DMS 273 (cell line): Measurements from ENCODE around the gene ZNF831.
A peak's percentile ranks its signal among the peaks of the same experiment; 100 is the strongest.

Source experiments
- DNase-seq: peaks from one replicate; lab custom pipeline; 2025; ENCODE audit not compliant: unreplicated experiment; lab: John Stamatoyannopoulos, UW

ZNF831 gene

DNA sequence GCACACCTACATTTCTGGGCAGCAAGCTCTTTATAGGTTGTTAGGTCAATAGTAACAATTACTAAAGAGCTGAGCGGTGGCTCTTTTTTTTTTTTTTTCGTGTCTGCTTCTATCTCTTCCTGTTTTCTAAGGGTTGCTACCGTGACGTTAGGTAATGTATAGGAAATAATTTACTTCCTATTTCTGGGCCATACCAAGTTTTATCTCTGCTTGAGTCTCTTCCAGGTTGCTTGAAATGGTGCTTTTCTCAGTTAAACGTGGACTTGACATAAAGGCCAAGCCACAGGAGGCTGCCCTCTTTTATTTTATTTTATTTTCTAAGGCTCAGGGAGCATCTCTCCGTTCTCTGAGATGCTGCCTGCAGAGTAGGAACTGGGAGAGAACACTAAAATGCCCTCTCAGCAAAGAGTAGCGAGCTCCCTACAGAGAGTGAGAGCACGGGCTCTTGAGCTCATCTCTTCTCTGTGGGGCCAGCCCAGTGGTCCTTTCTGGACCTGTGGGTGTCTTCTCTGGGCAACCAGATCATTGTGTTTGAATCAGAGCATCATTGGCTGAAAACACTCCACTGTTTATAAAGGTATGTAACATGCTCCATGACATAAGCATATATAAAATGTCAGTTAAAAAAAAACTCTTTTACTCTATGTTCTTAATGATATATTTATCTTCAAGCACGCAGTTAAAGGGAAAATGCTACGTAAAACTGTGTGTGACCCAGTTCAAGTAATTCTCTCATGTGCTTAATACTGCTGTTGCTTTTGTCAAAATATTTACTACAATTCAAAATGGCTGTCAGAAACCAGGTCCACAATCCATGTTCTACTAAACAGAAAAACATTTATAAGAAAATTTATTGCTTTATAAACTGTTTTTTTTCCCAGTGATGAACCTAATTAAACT lies at the start of gene ZNF831:
ZNF831 (plus strand) TSS at position 191 of the 900 bp plus-strand sequence. CDS start 27,199 bp downstream, outside the sequence.
- DNase-seq = no peak

DNA sequence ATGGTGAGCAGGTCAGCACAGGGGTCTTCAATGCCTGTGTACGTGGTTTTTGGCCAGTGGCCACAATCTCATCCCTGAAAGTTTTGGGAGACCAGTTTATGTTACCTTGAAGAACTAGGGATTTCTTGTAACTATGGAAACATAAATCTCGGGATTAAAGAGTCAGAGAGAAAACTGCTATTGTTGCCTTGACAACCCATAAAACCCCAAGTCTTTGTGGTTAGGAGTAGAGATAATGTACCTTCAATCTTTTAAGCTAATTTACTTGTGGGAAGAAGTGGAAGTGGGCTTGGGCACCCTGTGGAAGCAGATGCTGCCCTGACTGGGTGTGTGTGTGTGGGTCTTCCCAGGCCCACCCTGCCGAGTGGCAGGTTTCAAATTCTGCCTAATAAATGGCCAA lies 46.1 kb upstream of the ZNF831 start:
- no peak for DNase-seq

DNA sequence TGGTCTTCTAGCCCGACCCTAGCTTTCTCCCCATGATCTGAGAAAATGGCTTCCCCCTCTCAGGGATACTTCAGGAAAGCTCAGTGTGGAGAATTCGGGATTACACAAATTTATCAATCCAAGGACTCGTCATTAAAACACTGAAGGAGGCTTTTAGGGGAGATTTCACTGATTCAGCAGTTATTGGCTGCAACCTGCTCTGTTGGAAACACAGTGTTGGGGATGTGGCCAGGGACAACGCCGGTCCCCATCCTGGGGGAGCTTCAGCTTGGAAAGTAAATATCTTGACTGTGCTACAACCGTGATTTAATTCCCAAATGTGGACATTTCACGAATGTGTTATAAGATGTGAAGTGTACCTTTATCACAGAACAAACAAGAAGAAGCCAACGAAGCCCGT lies 44.8 kb upstream of the ZNF831 start:
- no peak for DNase-seq

- no peak for DNase-seq
Observed at GRCh38 chr20:59120491-59120890, 43.1 kb upstream of the ZNF831 start.

GRCh38 chr20:59120919-59121318 lies 42.7 kb upstream of the ZNF831 start:
- DNase-seq = no peak

DNA sequence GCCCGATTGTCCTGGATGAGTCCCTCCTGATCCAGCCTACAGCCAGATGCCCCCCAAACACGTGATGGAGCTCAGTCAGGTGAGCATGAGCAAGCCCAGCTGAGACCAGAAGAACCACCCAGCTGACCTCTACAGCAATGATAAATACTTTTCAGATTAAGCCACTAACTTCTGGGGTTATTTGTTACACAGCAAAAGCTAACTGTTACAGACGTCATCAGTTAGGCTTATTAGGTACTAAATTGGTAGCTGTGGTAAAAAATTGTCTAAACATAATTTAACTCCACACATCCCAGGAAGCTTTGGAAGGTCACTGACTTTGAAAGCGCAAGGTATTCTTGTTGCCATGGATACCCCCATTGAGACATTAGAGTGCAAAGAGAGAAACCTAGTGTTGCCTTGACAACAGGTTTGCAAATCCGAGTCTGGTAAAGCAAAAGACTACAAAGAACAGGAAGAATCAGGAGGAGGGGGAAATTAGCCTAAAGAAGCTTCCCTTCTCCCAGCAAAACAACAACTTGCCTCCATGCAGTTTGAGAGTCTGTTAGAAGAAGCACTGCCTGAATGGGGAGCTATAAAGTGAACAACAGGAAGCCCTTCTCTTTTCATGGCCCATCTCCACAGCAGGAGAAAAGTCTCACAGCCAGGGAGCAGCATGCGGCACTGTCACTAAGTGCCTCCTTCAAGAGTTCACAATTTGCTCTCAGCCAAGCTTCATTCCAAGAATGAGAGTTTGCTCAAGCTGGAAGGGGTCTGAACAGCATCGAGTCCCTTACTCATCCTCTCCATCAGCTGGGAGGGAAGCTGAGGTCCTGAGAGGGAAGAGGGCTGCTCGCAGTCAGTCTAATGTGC lies 41.7 kb upstream of the ZNF831 start:
- DNase-seq = peak; percentile 46

GRCh38 chr20:59122566-59122919 lies 41.1 kb upstream of the ZNF831 start:
- DNase-seq = no peak

DNA sequence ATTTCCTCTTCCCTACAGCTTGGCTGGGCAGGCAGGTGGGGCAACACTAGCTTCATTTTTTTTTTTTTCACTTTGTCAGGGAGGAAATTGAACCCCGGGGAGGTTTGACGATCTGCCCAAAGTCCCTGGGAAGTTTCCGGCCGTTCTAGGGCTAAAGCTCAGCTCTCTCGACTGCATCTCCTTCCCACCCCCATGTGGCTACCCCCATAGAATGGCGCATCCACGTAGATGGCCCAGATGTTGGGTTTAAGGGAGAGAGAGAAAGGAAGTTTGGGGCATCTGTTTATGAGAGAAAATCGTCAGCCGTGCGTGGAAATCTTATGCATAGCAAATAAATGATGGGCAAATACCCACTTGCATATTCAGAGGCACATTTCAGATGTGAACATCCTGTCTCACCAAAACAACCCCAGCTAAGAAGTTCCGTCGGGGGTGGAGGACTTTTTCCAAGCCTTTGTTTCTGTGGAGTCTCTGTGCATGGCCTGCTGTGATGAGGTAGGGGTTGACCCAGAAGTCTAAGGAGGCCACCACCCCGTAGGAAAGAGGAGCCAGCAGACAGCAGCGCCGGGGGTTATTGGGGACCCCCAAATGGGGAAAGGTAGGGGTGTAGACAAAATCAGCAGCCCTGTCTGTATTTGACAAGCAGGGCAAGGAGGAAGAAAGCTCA lies 40.5 kb upstream of the ZNF831 start:
- no peak for DNase-seq

- DNase-seq = peak; percentile 38
Observed at GRCh38 chr20:59123678-59124255, 39.9 kb upstream of the ZNF831 start.

GRCh38 chr20:59124296-59125029 lies 39.2 kb upstream of the ZNF831 start:
- peak; percentile 85 for DNase-seq

- no peak for DNase-seq
Observed at GRCh38 chr20:59125332-59125731, 38.3 kb upstream of the ZNF831 start.

DNA sequence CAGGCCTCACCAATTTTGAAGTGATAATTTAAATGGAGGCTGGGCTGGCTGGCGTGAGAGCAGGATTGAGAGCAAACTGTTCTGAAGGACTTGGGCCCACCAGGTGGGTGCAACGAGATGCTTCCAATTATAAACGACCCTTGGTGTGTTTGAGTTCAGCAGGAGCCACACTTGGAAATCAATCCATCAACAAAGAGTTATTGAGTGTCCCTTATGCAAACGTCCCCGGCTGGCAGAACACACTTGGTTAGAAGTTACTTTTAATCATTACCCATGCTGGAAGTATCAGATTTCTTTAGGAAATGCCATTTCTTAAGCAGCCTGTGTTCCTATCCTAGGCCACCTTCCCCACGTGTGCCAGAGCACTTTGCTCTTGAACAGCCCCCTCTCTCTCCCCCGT lies 37.8 kb upstream of the ZNF831 start:
- peak; percentile 14 for DNase-seq

DNA sequence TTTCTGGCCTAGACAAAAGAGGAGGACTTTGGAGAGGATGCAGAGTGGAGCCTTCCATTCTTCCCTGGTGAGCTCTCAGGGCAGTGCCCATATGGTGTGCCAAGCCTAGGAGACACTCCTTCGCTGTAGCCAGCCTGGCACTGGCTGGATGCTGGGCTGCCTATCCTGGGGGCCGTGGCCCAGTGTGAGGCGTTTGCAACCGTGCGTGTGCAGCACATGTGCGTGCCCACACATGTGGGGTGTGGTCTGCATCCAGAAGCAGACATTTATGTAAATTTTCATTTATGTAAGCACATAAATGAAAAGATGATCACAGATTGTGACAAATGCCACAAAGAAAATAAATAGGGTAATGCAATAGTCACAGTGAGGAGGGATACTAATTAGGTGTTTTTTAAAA lies 35.8 kb upstream of the ZNF831 start:
- DNase-seq = no peak

- DNase-seq = no peak
Observed at GRCh38 chr20:59131551-59132285, 31.9 kb upstream of the ZNF831 start.

DNA sequence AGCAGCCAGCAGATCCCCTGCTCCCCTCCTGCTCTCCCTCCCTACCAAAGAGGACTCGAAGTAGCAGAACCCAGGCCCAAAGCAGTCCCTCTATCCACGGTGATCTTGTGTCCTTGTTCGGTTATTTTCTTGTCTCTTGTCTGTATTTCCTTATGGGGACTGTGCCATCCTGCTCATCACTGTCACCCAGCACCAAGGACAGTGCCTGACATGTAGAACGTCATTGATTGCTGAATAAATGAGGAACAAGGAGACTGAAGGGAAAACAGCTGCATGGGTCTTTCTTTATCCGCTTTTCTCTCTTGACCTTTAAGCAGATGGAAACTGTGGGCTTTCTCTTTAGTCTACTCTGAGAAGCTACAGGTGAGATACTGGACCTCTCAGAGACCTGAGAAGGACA lies 29.4 kb upstream of the ZNF831 start:
- no peak for DNase-seq

- peak; percentile 44 for DNase-seq
Observed at GRCh38 chr20:59135093-59135492, 28.5 kb upstream of the ZNF831 start.

DNA sequence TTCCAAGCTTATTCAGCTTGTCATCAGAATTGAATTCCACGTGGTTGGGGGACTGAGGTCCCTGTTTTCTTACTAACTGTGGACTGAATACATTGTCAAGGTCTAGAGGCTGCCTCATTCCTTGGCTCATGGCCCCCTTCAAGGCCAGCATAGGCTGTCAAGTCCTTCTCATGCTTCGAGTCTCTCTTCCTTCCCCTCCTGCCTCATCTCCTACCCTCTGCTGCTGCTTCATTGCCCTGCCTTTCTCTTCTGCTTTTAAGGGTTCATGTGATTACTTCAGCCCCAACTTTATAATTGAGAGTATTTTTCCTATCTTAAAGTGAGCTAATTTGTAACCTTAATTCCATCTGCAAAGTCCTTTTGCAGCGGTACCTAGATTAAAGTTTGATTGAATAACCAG lies 27.6 kb upstream of the ZNF831 start:
- no peak for DNase-seq

- peak; percentile 59 for DNase-seq
Observed at GRCh38 chr20:59137532-59137931, 26.1 kb upstream of the ZNF831 start.

GRCh38 chr20:59138114-59138748 lies 25.4 kb upstream of the ZNF831 start:
- no peak for DNase-seq
